Loucy (cell line): ENCODE results near the gene ATRIP.
A peak's percentile ranks its signal among the peaks of the same experiment; 100 is the strongest.

Experiments
- H2AFZ ChIP-seq: fragments of 200-600 bp; sonication (generic); 2 replicates; pipeline ENCODE4 v1.6.0; 2016; ENCODE audit warnings: antibody characterized with exemption, mild to moderate bottlenecking, low read length, moderate library complexity
- H3F3A ChIP-seq: fragments of 200-600 bp; 2 replicates; pipeline ENCODE4 v1.6.0; 2016; ENCODE audit warnings: antibody characterized with exemption, low read depth, mild to moderate bottlenecking
- H3K27me3 ChIP-seq: fragments of 200-600 bp; sonication (generic); 2 replicates; pipeline ENCODE4 v1.6.1; 2014; ENCODE audit warnings: low read length, mild to moderate bottlenecking; ENCODE audit not compliant: insufficient read depth, poor library complexity, severe bottlenecking
- H3K36me3 ChIP-seq: fragments of 200-600 bp; sonication (generic); 2 replicates; pipeline ENCODE4 v1.6.1; 2016; ENCODE audit warnings: low read length; ENCODE audit not compliant: insufficient read depth
- H3K4me1 ChIP-seq: fragments of 200-600 bp; sonication (generic); 2 replicates; pipeline ENCODE4 v1.5.1; 2014; ENCODE audit warnings: low read length, mild to moderate bottlenecking; ENCODE audit not compliant: insufficient read depth, poor library complexity, severe bottlenecking
- H3K4me2 ChIP-seq: fragments of 200-600 bp; sonication (generic); 2 replicates; pipeline ENCODE4 v1.6.0; 2014; ENCODE audit warnings: antibody characterized with exemption, low read length, low read depth, mild to moderate bottlenecking; ENCODE audit not compliant: poor library complexity, severe bottlenecking
- H3K4me3 ChIP-seq: fragments of 200-600 bp; sonication (generic); 2 replicates; pipeline ENCODE4 v1.5.1; 2014; ENCODE audit warnings: low read length, mild to moderate bottlenecking, mixed read lengths; ENCODE audit not compliant: poor library complexity, severe bottlenecking
- H3K79me2 ChIP-seq: fragments of 200-600 bp; sonication (generic); 2 replicates; pipeline ENCODE4 v1.6.1; 2014; ENCODE audit warnings: low read length; ENCODE audit not compliant: insufficient read depth
- H3K9ac ChIP-seq: fragments of 200-600 bp; sonication (generic); 2 replicates; pipeline ENCODE4 v1.6.0; 2014; ENCODE audit warnings: mild to moderate bottlenecking, low read depth, low read length, moderate library complexity; ENCODE audit not compliant: poor library complexity, severe bottlenecking
- H3K9me2 ChIP-seq: fragments of 200-600 bp; sonication (generic); replicated peaks from 2 replicates; pipeline ENCODE4 v1.6.1; 2016; ENCODE audit warnings: low read depth, low read length, mixed read lengths
- H3K9me3 ChIP-seq: fragments of 200-600 bp; sonication (generic); 2 replicates; pipeline ENCODE4 v1.6.1; 2014; ENCODE audit warnings: mild to moderate bottlenecking, antibody characterized with exemption, low read length, low read depth; ENCODE audit not compliant: insufficient read depth
- H4K20me1 ChIP-seq: fragments of 200-600 bp; sonication (generic); 2 replicates; pipeline ENCODE4 v1.6.0; 2014; ENCODE audit warnings: antibody characterized with exemption, low read length, mild to moderate bottlenecking; ENCODE audit not compliant: insufficient read depth, poor library complexity, severe bottlenecking
- EZH2phosphoT487 ChIP-seq: fragments of 200-600 bp; IDR thresholded peaks from 2 replicates; pipeline ENCODE4 v1.6.1; 2018; ENCODE audit warnings: antibody characterized with exemption, mild to moderate bottlenecking, moderate library complexity, borderline replicate concordance
- TF ChIP-seq, protein P1 (sequence below): fragments of 200-600 bp; sonication (generic); conservative IDR thresholded peaks from 2 replicates; pipeline ENCODE4 v1.5.1; 2014; ENCODE audit warnings: mild to moderate bottlenecking, antibody characterized with exemption, low read length

ATRIP gene

GRCh38 chr3:48505968-48506504 lies 59.5 kb downstream of the ATRIP start:
- H3K9me2 ChIP-seq = no peaks in the 10 kb centered on the region

GRCh38 chr3:48507256-48508061 lies 60.9 kb downstream of the ATRIP start:
- TF ChIP-seq EZH2phosphoT487 = no peak
- TF ChIP-seq, protein P1, sequence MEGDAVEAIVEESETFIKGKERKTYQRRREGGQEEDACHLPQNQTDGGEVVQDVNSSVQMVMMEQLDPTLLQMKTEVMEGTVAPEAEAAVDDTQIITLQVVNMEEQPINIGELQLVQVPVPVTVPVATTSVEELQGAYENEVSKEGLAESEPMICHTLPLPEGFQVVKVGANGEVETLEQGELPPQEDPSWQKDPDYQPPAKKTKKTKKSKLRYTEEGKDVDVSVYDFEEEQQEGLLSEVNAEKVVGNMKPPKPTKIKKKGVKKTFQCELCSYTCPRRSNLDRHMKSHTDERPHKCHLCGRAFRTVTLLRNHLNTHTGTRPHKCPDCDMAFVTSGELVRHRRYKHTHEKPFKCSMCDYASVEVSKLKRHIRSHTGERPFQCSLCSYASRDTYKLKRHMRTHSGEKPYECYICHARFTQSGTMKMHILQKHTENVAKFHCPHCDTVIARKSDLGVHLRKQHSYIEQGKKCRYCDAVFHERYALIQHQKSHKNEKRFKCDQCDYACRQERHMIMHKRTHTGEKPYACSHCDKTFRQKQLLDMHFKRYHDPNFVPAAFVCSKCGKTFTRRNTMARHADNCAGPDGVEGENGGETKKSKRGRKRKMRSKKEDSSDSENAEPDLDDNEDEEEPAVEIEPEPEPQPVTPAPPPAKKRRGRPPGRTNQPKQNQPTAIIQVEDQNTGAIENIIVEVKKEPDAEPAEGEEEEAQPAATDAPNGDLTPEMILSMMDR = peak; percentile 82
- Histone ChIP-seq H3K4me2 (peak overlapping the region; percentile 16), H3K36me3 (no peaks in the 10 kb centered on the region), H3F3A (no peaks in the 10 kb centered on the region), H3K9me2 (no peaks in the 10 kb centered on the region), H3K9me3 (no peaks in the 10 kb centered on the region), H3K4me3 (no peak overlapping the region), H4K20me1 (no peaks in the 10 kb centered on the region), H3K27me3 (no peaks in the 10 kb centered on the region), H3K9ac (no peak overlapping the region), H3K4me1 (peaks cover 3% of the 10 kb centered on the region), H3K79me2 (no peaks in the 10 kb centered on the region), H2AFZ (no peak overlapping the region)

More at GRCh38 chr3:48505968-48506504, 59.5 kb downstream of the ATRIP start:
- Histone ChIP-seq H3F3A (no peaks in the 10 kb centered on the region), H3K9me3 (no peaks in the 10 kb centered on the region), H2AFZ (no peak overlapping the region), H3K79me2 (no peaks in the 10 kb centered on the region), H3K9ac (no peak overlapping the region), H3K4me3 (no peak overlapping the region), H3K36me3 (no peaks in the 10 kb centered on the region), H3K4me2 (no peak overlapping the region), H4K20me1 (no peaks in the 10 kb centered on the region), H3K4me1 (peaks cover 3% of the 10 kb centered on the region), H3K27me3 (no peaks in the 10 kb centered on the region)
- TF ChIP-seq, protein P1 = no peak
- no peak for TF ChIP-seq EZH2phosphoT487

DNA sequence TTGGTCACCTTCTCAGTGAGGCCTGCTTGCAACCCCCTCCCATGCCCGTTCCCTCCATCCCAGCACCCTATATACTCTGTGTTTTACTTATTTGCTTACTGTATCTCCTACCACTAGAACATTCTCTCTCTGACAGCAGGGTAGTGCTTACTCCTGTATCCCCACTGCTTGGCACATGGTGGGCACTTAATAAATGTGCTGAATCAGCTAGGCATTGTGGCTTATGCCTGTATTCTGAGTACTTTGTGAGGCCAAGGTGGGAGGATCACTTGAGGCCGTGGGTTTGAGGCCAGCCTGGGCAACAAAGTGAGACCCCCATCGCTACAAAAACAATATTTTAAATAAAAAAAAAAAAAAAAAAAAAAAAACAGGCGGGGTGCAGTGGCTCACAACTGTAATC lies 65.0 kb downstream of the ATRIP start:
- no peaks in the 10 kb centered on the region for H3K9me2 ChIP-seq
- TF ChIP-seq EZH2phosphoT487 = no peak
- TF ChIP-seq, protein P1 = no peak

More for the DNA sequence above, 65.0 kb downstream of the ATRIP start:
- H3K4me1 ChIP-seq = peaks cover 12% of the 10 kb centered on the region
- H3K79me2 ChIP-seq = no peaks in the 10 kb centered on the region
- H3K9me3 ChIP-seq = no peaks in the 10 kb centered on the region
- no peak overlapping the region for H3K4me3 ChIP-seq
- no peaks in the 10 kb centered on the region for H3K27me3 ChIP-seq
- H3K9ac ChIP-seq = no peak overlapping the region
- no peak overlapping the region for H2AFZ ChIP-seq
- no peaks in the 10 kb centered on the region for H3F3A ChIP-seq
- H3K36me3 ChIP-seq = no peaks in the 10 kb centered on the region
- no peaks in the 10 kb centered on the region for H4K20me1 ChIP-seq
- no peak overlapping the region for H3K4me2 ChIP-seq
